Right lobe of liver (tissue), 6 donors: ENCODE results near the gene NCAM2. TPM values are rescaled to one million over a fixed set of nuclear protein-coding genes. Genes with fewer than 3 reads are reported as not detected.
"Not testable (repeated sequence)": the region's sequence is repeated elsewhere in the genome, so short reads cannot be mapped to it uniquely, and the experiment has no call there.

Experiments
- ATAC-seq, 4 donors: fragments of 200-7000 bp; cut with Tn5 transposase; one replicate each; pipeline ENCODE4 v1.9.1; 2020; ENCODE audit warnings: mild to moderate bottlenecking in 4 of 4, moderate library complexity in 4 of 4
- DNase-seq, 3 donors: peaks; one replicate each; pipeline ENCODE4 v3.0.0-alpha.2; 2020
- H3K27ac ChIP-seq, 3 donors: fragments of 200-600 bp; one replicate each; pipeline ENCODE4 v1.8.0; 2022
- H3K27me3 ChIP-seq, 2 donors: fragments of 200-600 bp; one replicate each; pipeline ENCODE4 v1.8.0; 2022
- H3K36me3 ChIP-seq, 4 donors: fragments of 200-600 bp; sonication (generic) in 1 of 4; one replicate each; pipeline versions ENCODE4 v1.5.1 to v1.8.0; 2017 to 2022; ENCODE audit warnings: control low read depth in 1 of 4
- H3K4me1 ChIP-seq, 4 donors: fragments of 200-600 bp; sonication (generic) in 1 of 4; one replicate each; pipeline versions ENCODE4 v1.5.1 to v1.8.0; 2017 to 2022; ENCODE audit warnings: control low read depth in 1 of 4
- H3K4me3 ChIP-seq, 3 donors: fragments of 200-600 bp; one replicate each; pipeline ENCODE4 v1.8.0; 2022
- H3K9me3 ChIP-seq, 4 donors: fragments of 200-600 bp; sonication (generic) in 1 of 4; one replicate each; pipeline versions ENCODE4 v1.5.1 to v1.8.0; 2017 to 2022; ENCODE audit warnings: control low read depth in 1 of 4
- CTCF ChIP-seq, 4 donors: fragments of 200-600 bp in 3 of 4; fragments of 450-650 bp in 1 of 4; IDR thresholded peaks; one replicate each; pipeline versions ENCODE4 v1.5.1 to v1.8.0; 2016 to 2022; ENCODE audit warnings: antibody characterized with exemption in 4 of 4, mild to moderate bottlenecking in 2 of 4
- POLR2A ChIP-seq: fragments of 450-650 bp; IDR thresholded peaks from one replicate; pipeline ENCODE4 v1.6.1; 2017; ENCODE audit warnings: antibody characterized with exemption, mild to moderate bottlenecking
- WGBS: methylation state at CpG from one replicate; pipeline ENCODE4 v1.1.6; 2018; ENCODE audit warnings: low coverage, low lambda C conversion rate; ENCODE audit not compliant: insufficient coverage; ENCODE audit errors: missing lambda C conversion rate; 5-methylcytosine and 5-hydroxymethylcytosine counted together
- intact Hi-C, 2 donors: fragments of 100-400 bp; cut with DNase I; formaldehyde crosslinking; loops; one replicate each; pipeline versions ENCODE4 v1.11.2 to v1.14.1; 2022
- total RNA-seq, 6 experiments: library from RNA; depleted of rRNA in 2 of 6; stranded (reverse); fragments of >200 nt in 2 of 6; fragmentation: NEBNext Ultra II Directional in 3 of 6; extraction: Animal tissue kit (Norgen Biotek cat#: 25700) in 3 of 6; gene quantifications; one replicate each; pipeline versions ENCODE4 v1.1.0 to v1.2.4, GENCODE V29; 2016 to 2023
- donor health status: DM: no; HTN: yes; CAD: no.
- donor health status: DM: no; HTN: no; CAD: no.
- donor health status: DM: no; HTN: no; CAD: no.
- donor health status: DM: no; HTN: yes; CAD: no.
- donor health status: DM: no; HTN: yes; CAD: no.

Gene NCAM2
- total RNA-seq, 6 experiments from 2014 or later = 0.38 to 1.4 (median 0.81) TPM; not detected in 2

DNA sequence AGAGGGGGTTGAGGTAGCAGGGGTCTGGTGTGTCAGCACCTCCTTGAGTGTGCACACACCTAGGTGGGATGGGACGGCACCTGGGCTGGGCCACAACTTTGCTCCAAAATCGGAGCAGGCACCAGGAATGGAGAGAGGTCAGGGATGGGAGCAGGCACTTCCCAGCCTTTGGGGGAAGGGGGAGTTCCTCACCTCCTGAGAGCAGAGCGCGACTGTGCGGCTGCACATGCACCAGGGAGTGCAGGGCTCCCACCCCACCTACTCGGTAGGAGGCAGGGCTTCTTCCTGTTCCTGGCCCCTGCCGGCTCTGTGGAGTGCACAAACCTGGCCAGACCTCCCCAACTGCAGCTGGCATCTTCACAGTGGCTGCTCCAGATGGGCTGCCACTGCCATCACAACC lies 399.3 kb downstream of the NCAM2 start:
- no peak overlapping the region for H3K27ac ChIP-seq
- intact Hi-C loops = no loop called here
- DNase-seq (no peak), ATAC-seq (peak in 1 of 4 donors; percentile 34)
- no peaks in the 10 kb centered on the region for H3K4me1 ChIP-seq
- no peak overlapping the region for H3K4me3 ChIP-seq
- H3K9me3 ChIP-seq = no peaks in the 10 kb centered on the region
- H3K36me3 ChIP-seq = no peaks in the 10 kb centered on the region
- TF ChIP-seq POLR2A (no peak), CTCF (IDR thresholded peaks at IDR 0.05) (no peak)
- no CpG with 5 or more reads among the region's 7 CpGs for WGBS
- no peaks in the 10 kb centered on the region for H3K27me3 ChIP-seq

GRCh38 chr21:21401444-21401843 lies 403.2 kb downstream of the NCAM2 start:
- no peak for ATAC-seq
- intact Hi-C loops = no loop called here

GRCh38 chr21:21402187-21402586 lies 404.0 kb downstream of the NCAM2 start:
- intact Hi-C loops, H3K27me3 ChIP-seq, H3K4me3 ChIP-seq, H3K4me1 ChIP-seq, H3K27ac ChIP-seq, H3K36me3 ChIP-seq, DNase-seq, ATAC-seq, H3K9me3 ChIP-seq: not testable (repeated sequence)
- WGBS = 52% methylated on average over 3 of the region's 3 CpGs

More at GRCh38 chr21:21401444-21401843, 403.2 kb downstream of the NCAM2 start:
- no peaks in the 10 kb centered on the region for H3K27me3 ChIP-seq
- H3K27ac ChIP-seq = no peak overlapping the region
- DNase-seq = no peak
- H3K4me3 ChIP-seq = no peak overlapping the region
- no peaks in the 10 kb centered on the region for H3K9me3 ChIP-seq
- TF ChIP-seq POLR2A (no peak), CTCF (IDR thresholded peaks at IDR 0.05) (no peak)
- H3K36me3 ChIP-seq = no peaks in the 10 kb centered on the region
- H3K4me1 ChIP-seq = no peaks in the 10 kb centered on the region

DNA sequence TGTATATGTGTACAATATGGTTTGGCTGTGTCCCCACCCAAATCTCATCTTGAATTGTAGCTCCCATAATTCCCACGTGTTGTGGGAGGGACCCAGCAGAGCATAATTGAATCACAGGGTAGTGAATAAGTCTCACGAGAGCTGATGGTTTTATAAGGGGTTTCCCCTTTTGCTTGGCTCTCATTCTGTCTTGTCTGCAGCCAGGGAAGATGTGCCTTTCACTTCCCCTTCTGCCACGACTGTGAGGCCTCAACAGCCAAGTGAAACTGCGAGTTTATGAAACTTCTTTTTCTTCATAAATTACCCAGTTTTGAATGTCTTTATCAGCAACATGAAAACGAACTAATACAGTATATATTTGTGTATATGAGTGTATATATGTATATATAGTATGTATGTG lies 406.1 kb downstream of the NCAM2 start:
- H3K27me3 ChIP-seq, H3K27ac ChIP-seq, H3K4me3 ChIP-seq, H3K36me3 ChIP-seq, intact Hi-C loops, H3K9me3 ChIP-seq, DNase-seq, ATAC-seq, H3K4me1 ChIP-seq: not testable (repeated sequence)
- WGBS = 39% methylated on average over 5 of the region's 5 CpGs

DNA sequence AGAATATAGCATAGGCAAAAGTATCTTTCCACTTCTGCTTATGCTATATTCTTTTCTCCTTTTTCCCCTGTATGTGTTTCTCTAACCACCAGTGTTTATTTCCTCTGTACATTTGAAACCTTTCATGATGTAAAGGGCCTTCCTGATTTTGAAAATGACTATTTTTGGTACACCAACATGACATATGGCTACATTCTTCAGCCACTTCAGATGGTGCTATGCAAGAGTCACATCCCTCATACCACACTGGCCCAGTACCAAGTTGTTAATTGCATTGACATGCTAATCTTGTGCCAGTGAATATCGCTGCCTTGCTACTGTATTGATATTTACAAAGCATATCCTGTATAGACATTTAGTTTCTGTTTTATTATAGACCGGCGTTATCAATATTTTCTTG lies 408.7 kb downstream of the NCAM2 start:
- no peaks in the 10 kb centered on the region for H3K27me3 ChIP-seq
- H3K36me3 ChIP-seq = no peaks in the 10 kb centered on the region
- no peak overlapping the region for H3K27ac ChIP-seq
- DNase-seq (no peak), ATAC-seq (no peak)
- intact Hi-C loops = no loop called here
- WGBS = 82% methylated on average over 3 of the region's 3 CpGs
- H3K9me3 ChIP-seq = no peaks in the 10 kb centered on the region
- H3K4me1 ChIP-seq = no peaks in the 10 kb centered on the region
- H3K4me3 ChIP-seq = no peak overlapping the region
- TF ChIP-seq POLR2A = no peak
- no peak for TF ChIP-seq CTCF (IDR thresholded peaks at IDR 0.05)

DNA sequence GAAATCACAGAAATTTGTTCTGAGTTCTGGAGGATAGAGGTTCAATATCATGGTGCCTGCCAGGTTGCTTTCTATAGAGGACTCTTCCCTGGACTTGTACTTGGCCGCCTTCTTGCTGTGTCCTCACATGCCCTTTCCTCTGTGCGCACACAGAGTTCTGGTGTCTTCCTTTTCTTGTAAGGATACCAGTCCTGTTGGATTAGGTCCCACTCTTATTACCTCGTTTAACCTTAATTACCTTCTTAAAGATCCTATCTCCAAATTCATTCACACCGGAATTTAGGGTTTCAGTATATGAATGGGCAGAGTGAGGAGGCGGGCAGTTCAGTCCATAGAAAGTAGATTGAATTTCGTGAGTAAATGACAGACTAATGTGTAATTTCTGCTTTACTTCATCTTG lies 413.9 kb downstream of the NCAM2 start:
- Histone ChIP-seq H3K36me3 (no peaks in the 10 kb centered on the region), H3K4me3 (no peak overlapping the region), H3K9me3 (no peaks in the 10 kb centered on the region), H3K27me3 (no peaks in the 10 kb centered on the region), H3K27ac (no peak overlapping the region), H3K4me1 (no peaks in the 10 kb centered on the region)
- 59% methylated on average over 6 of the region's 6 CpGs for WGBS
- DNase-seq (no peak), ATAC-seq (no peak)
- TF ChIP-seq POLR2A = no peak
- no peak for TF ChIP-seq CTCF (IDR thresholded peaks at IDR 0.05)
- intact Hi-C loops = no loop called here
